MM.1S (cell line): ENCODE results near the gene CDC42SE2.

Experiments
- CTCF ChIP-seq: fragments of 300-600 bp; sonication (generic); IDR thresholded peaks from 2 replicates; pipeline ENCODE4 v1.5.1; 2016; ENCODE audit warnings: antibody characterized with exemption, low read length, mixed read lengths
- EZH2 ChIP-seq: fragments of 300-600 bp; sonication (generic); optimal IDR thresholded peaks from 2 replicates; pipeline ENCODE3; 2017; ENCODE audit warnings: low read depth, mild to moderate bottlenecking, antibody characterized with exemption, low read length, mixed read lengths

DNA sequence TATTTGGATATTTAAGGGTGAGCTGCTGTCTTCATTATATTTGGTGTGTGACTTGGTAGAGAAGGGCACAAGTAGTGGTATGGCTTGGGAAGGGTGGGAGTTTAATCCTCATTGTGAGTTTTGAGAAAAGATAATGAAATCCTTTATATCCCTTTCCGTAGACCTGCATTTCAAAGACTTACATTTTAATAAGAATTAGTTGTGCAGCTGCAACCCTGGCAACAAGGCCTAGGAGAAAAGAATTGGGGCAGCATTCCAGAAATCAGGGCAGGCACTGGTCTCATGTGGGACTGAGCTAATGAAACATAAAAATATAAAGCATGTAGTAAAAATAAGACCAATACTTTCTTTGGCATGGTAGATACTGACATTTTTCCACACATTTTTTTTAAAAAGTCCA is 60.5 kb downstream of the CDC42SE2 start:
- TF ChIP-seq CTCF (no peak), EZH2 (no peak)
